ENCODE results near the gene HES2.

- TF ChIP-seq POLR2A (IDR thresholded peaks at IDR 0.05; ENCODE audit: low read length) (no peak), GATA1 (IDR thresholded peaks at IDR 0.05; ENCODE audit: low read depth, low read length) (no peak)
Observed at GRCh38 chr1:6410248-6410893, 9.3 kb downstream of the HES2 start.
